Measurements from ENCODE around the gene MCMBP. TPM values are rescaled to one million over a fixed set of nuclear protein-coding genes. Genes with fewer than 3 reads are reported as not detected.

MCMBP gene, protein sequence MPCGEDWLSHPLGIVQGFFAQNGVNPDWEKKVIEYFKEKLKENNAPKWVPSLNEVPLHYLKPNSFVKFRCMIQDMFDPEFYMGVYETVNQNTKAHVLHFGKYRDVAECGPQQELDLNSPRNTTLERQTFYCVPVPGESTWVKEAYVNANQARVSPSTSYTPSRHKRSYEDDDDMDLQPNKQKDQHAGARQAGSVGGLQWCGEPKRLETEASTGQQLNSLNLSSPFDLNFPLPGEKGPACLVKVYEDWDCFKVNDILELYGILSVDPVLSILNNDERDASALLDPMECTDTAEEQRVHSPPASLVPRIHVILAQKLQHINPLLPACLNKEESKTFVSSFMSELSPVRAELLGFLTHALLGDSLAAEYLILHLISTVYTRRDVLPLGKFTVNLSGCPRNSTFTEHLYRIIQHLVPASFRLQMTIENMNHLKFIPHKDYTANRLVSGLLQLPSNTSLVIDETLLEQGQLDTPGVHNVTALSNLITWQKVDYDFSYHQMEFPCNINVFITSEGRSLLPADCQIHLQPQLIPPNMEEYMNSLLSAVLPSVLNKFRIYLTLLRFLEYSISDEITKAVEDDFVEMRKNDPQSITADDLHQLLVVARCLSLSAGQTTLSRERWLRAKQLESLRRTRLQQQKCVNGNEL
- total RNA-seq, result 10 to 100 TPM; 32.3 to 50.2 (median 48.8) TPM
- 46.9 TPM for total RNA-seq (2013)
- 63.0 to 323 (median 107) reads per million in 29 experiments for total RNA-seq

DNA sequence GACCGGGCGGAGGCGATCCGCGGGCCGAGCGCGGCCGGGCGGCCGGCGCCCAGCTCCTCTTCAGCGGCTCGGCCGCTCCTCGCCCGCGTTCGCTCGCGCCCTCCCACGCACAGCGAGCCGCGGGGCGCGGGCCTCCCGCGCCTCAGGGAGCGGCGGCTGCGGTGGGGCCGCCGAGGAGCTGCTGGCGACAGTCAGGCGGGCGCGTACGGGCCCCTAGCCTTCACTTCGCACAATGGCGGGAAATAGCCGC lies at the start of gene MCMBP:
Gene MCMBP, minus strand, starts transcription at position 234 of the 250 bp plus-strand sequence. CDS start 259 bp downstream, outside the sequence.
- H3K4me3 Mint-ChIP-seq, result peak within 1 kb of the TSS; percentile 89 to 91 (median 90)
- H3K36me3 Mint-ChIP-seq, result peaks cover 4% of the 10 kb centered on the region
- Histone ChIP-seq H3K36me3 (ENCODE audit: control insufficient read depth in 2 of 2, extremely low read depth in 1 of 2, insufficient read depth in 1 of 2, low read length in 1 of 2) (no peaks in the 10 kb centered on the region), H3K4me3 (ENCODE audit: control insufficient read depth in 1 of 2, extremely low read depth in 1 of 2, low read length in 1 of 2) (peak within 1 kb of the TSS; percentile 87 to 90), H3K27ac (ENCODE audit: low read length) (peak within 1 kb of the TSS; percentile 85), H3K9me3 (no peaks in the 10 kb centered on the region), H3K27me3 (replicated peaks in 1 of 2; ENCODE audit: control insufficient read depth in 2 of 2, extremely low read depth in 1 of 2, insufficient read depth in 2 of 2, low read length in 1 of 2) (no peaks in the 10 kb centered on the region), H3K4me1 (ENCODE audit: control insufficient read depth in 1 of 2, extremely low read depth in 1 of 2, insufficient read depth in 2 of 2, low read length in 2 of 2) (peaks cover 15 to 32% of the 10 kb centered on the region in 2 experiments)
- no peak for ATAC-seq (replicated peaks in 1 of 4)
- peak in 1 of 35 experiments; percentile 3 for DNase-seq
- H3K27me3 Mint-ChIP-seq, result no peaks in the 10 kb centered on the region
- peaks cover 45 to 50% (median 49%) of the 10 kb centered on the region in 3 donors for H3K4me1 Mint-ChIP-seq
- ChIA-PET CTCF (interaction anchor here (1.1 to 4.4 kb wide), 5 partner anchors 8 to 185 kb away, joined by 3 to 39 read pairs (median 3); partner anchors contain the start of gene SEC23IP (in 1 of the 2)), POLR2A (interaction anchor here (0.5 to 1.7 kb wide), 8 partner anchors 9 to 819 kb away, joined by 3 to 7 read pairs (median 4); partner anchors contain the start of genes INPP5F (in 1 of the 2) and SEC23IP (in 1 of the 2))
- under 1% methylated on average over 42 of the region's 42 CpGs for WGBS (ENCODE audit: insufficient coverage)
- H3K27ac Mint-ChIP-seq, result peak within 1 kb of the TSS; percentile 87 to 92
- H3K9me3 Mint-ChIP-seq, result no peaks in the 10 kb centered on the region

GRCh38 chr10:119919826-119920225 lies 47.2 kb upstream of the MCMBP start:
- POLR2A ChIA-PET, result interaction anchor here in 1 of 2 donors (0.7 kb wide), 1 partner anchor 353 kb away, joined by 3 read pairs; no protein-coding TSS in a partner anchor
- DNase-seq (no peak), ATAC-seq (replicated peaks in 1 of 4) (no peak)
- Histone ChIP-seq H3K27ac (ENCODE audit: low read length) (no peak overlapping the region), H3K9me3 (no peaks in the 10 kb centered on the region), H3K27me3 (replicated peaks in 1 of 2; ENCODE audit: control insufficient read depth in 2 of 2, extremely low read depth in 1 of 2, insufficient read depth in 2 of 2, low read length in 1 of 2) (no peaks in the 10 kb centered on the region), H3K4me3 (ENCODE audit: control insufficient read depth in 1 of 2, extremely low read depth in 1 of 2, low read length in 1 of 2) (no peak overlapping the region), H3K4me1 (ENCODE audit: control insufficient read depth in 1 of 2, extremely low read depth in 1 of 2, insufficient read depth in 2 of 2, low read length in 2 of 2) (no peaks in the 10 kb centered on the region), H3K36me3 (ENCODE audit: control insufficient read depth in 2 of 2, extremely low read depth in 1 of 2, insufficient read depth in 1 of 2, low read length in 1 of 2) (peaks cover 0 to 70% of the 10 kb centered on the region in 2 donors)
- H3K27ac Mint-ChIP-seq, result peak overlapping the region in 1 of 2 donors; percentile 52
- H3K27me3 Mint-ChIP-seq, result no peaks in the 10 kb centered on the region
- H3K4me3 Mint-ChIP-seq, result no peak overlapping the region
- CTCF ChIA-PET, result no interaction called here
- peaks cover 0 to 5% (median 0%) of the 10 kb centered on the region in 3 donors for H3K4me1 Mint-ChIP-seq
- no peaks in the 10 kb centered on the region for H3K9me3 Mint-ChIP-seq
- WGBS (ENCODE audit: insufficient coverage), result no CpG with 5 or more reads among the region's 1 CpG
- H3K36me3 Mint-ChIP-seq, result peaks cover 61% of the 10 kb centered on the region

GRCh38 chr10:119919271-119919670 lies 46.6 kb upstream of the MCMBP start:
- Mint-ChIP-seq H3K36me3 (peaks cover 62% of the 10 kb centered on the region), H3K27me3 (no peaks in the 10 kb centered on the region), H3K4me3 (no peak overlapping the region), H3K4me1 (peaks cover 0 to 5% (median 0%) of the 10 kb centered on the region in 3 donors), H3K27ac (peak overlapping the region in 1 of 2 donors; percentile 25), H3K9me3 (no peaks in the 10 kb centered on the region)
- WGBS (ENCODE audit: insufficient coverage), result 100% methylated on average over 3 of the region's 3 CpGs
- no peak for ATAC-seq (replicated peaks in 1 of 4)
- ChIA-PET CTCF (no interaction called here), POLR2A (interaction anchor here in 1 of 2 donors (0.7 kb wide), 1 partner anchor 353 kb away, joined by 3 read pairs; no protein-coding TSS in a partner anchor)
- H3K4me1 ChIP-seq (ENCODE audit: control insufficient read depth in 1 of 2, extremely low read depth in 1 of 2, insufficient read depth in 2 of 2, low read length in 2 of 2), result no peaks in the 10 kb centered on the region
- no peak overlapping the region for H3K4me3 ChIP-seq (ENCODE audit: control insufficient read depth in 1 of 2, extremely low read depth in 1 of 2, low read length in 1 of 2)
- DNase-seq, result no peak
- no peaks in the 10 kb centered on the region for H3K27me3 ChIP-seq (replicated peaks in 1 of 2; ENCODE audit: control insufficient read depth in 2 of 2, extremely low read depth in 1 of 2, insufficient read depth in 2 of 2, low read length in 1 of 2)
- H3K27ac ChIP-seq (ENCODE audit: low read length), result no peak overlapping the region
- no peaks in the 10 kb centered on the region for H3K9me3 ChIP-seq
- peaks cover 0 to 70% of the 10 kb centered on the region in 2 donors for H3K36me3 ChIP-seq (ENCODE audit: control insufficient read depth in 2 of 2, extremely low read depth in 1 of 2, insufficient read depth in 1 of 2, low read length in 1 of 2)

GRCh38 chr10:119917777-119918176 lies 45.1 kb upstream of the MCMBP start:
- DNase-seq (no peak), ATAC-seq (replicated peaks in 1 of 4) (no peak)
- CTCF ChIA-PET, result no interaction called here
- H3K27me3 Mint-ChIP-seq, result no peaks in the 10 kb centered on the region
- Histone ChIP-seq H3K36me3 (ENCODE audit: control insufficient read depth in 2 of 2, extremely low read depth in 1 of 2, insufficient read depth in 1 of 2, low read length in 1 of 2) (peaks cover 0 to 73% of the 10 kb centered on the region in 2 donors), H3K27me3 (replicated peaks in 1 of 2; ENCODE audit: control insufficient read depth in 2 of 2, extremely low read depth in 1 of 2, insufficient read depth in 2 of 2, low read length in 1 of 2) (no peaks in the 10 kb centered on the region), H3K4me3 (ENCODE audit: control insufficient read depth in 1 of 2, extremely low read depth in 1 of 2, low read length in 1 of 2) (no peak overlapping the region), H3K4me1 (ENCODE audit: control insufficient read depth in 1 of 2, extremely low read depth in 1 of 2, insufficient read depth in 2 of 2, low read length in 2 of 2) (no peaks in the 10 kb centered on the region), H3K9me3 (no peaks in the 10 kb centered on the region), H3K27ac (ENCODE audit: low read length) (no peak overlapping the region)
- peaks cover 0 to 5% (median 1%) of the 10 kb centered on the region in 3 donors for H3K4me1 Mint-ChIP-seq
- POLR2A ChIA-PET, result no interaction called here
- no peak overlapping the region for H3K27ac Mint-ChIP-seq
- no peak overlapping the region for H3K4me3 Mint-ChIP-seq
- no CpG with 5 or more reads among the region's 3 CpGs for WGBS (ENCODE audit: insufficient coverage)
- H3K9me3 Mint-ChIP-seq, result no peaks in the 10 kb centered on the region
- H3K36me3 Mint-ChIP-seq, result peaks cover 59% of the 10 kb centered on the region

DNA sequence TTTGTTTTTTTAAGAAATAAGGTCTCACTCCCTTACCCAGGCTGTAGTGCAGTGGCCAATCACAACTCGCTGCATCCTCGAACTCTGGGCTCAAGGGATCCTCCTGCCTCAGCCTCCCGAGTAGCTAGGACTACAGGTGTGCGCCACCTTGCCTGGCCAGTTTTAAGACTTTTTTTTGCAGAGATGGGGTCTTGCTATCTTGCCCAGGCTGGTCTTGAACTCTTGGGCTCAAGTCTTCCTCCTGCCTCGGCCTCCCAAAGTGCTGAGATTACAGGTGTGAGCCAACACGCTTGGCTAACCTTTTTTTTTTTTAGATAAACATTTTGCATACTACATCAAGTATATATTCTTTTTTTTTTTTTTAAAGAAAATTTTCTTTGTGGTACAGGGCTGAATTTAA lies 38.0 kb upstream of the MCMBP start:
- Mint-ChIP-seq H3K4me1 (peaks cover 0 to 4% (median 0%) of the 10 kb centered on the region in 3 donors), H3K9me3 (no peaks in the 10 kb centered on the region), H3K27me3 (no peaks in the 10 kb centered on the region), H3K27ac (no peak overlapping the region), H3K4me3 (no peak overlapping the region), H3K36me3 (peaks cover 40% of the 10 kb centered on the region)
- no peak overlapping the region for H3K27ac ChIP-seq (ENCODE audit: low read length)
- H3K4me3 ChIP-seq (ENCODE audit: control insufficient read depth in 1 of 2, extremely low read depth in 1 of 2, low read length in 1 of 2), result no peak overlapping the region
- POLR2A ChIA-PET, result interaction anchor here in 1 of 2 donors (0.6 kb wide), 1 partner anchor 523 kb away, joined by 3 read pairs; no protein-coding TSS in a partner anchor
- no peak for DNase-seq
- ATAC-seq (replicated peaks in 1 of 4), result no peak
- peaks cover 0 to 58% of the 10 kb centered on the region in 2 donors for H3K36me3 ChIP-seq (ENCODE audit: control insufficient read depth in 2 of 2, extremely low read depth in 1 of 2, insufficient read depth in 1 of 2, low read length in 1 of 2)
- WGBS (ENCODE audit: insufficient coverage), result 92% methylated on average over 4 of the region's 6 CpGs
- H3K27me3 ChIP-seq (replicated peaks in 1 of 2; ENCODE audit: control insufficient read depth in 2 of 2, extremely low read depth in 1 of 2, insufficient read depth in 2 of 2, low read length in 1 of 2), result no peaks in the 10 kb centered on the region
- H3K9me3 ChIP-seq, result no peaks in the 10 kb centered on the region
- CTCF ChIA-PET, result no interaction called here
- no peaks in the 10 kb centered on the region for H3K4me1 ChIP-seq (ENCODE audit: control insufficient read depth in 1 of 2, extremely low read depth in 1 of 2, insufficient read depth in 2 of 2, low read length in 2 of 2)

GRCh38 chr10:119908166-119908565 lies 35.5 kb upstream of the MCMBP start:
- CTCF ChIA-PET, result interaction anchor here in 1 of 2 donors (0.6 kb wide), 1 partner anchor 358 kb away, joined by 5 read pairs; no protein-coding TSS in a partner anchor
- Mint-ChIP-seq H3K4me1 (peaks cover 0 to 4% (median 0%) of the 10 kb centered on the region in 3 donors), H3K4me3 (no peak overlapping the region), H3K27ac (no peak overlapping the region), H3K36me3 (peaks cover 48% of the 10 kb centered on the region), H3K27me3 (no peaks in the 10 kb centered on the region), H3K9me3 (no peaks in the 10 kb centered on the region)
- DNase-seq, result no peak
- no peak for ATAC-seq (replicated peaks in 1 of 4)
- Histone ChIP-seq H3K4me1 (ENCODE audit: control insufficient read depth in 1 of 2, extremely low read depth in 1 of 2, insufficient read depth in 2 of 2, low read length in 2 of 2) (no peaks in the 10 kb centered on the region), H3K4me3 (ENCODE audit: control insufficient read depth in 1 of 2, extremely low read depth in 1 of 2, low read length in 1 of 2) (no peak overlapping the region), H3K27ac (ENCODE audit: low read length) (no peak overlapping the region), H3K9me3 (no peaks in the 10 kb centered on the region), H3K36me3 (ENCODE audit: control insufficient read depth in 2 of 2, extremely low read depth in 1 of 2, insufficient read depth in 1 of 2, low read length in 1 of 2) (peaks cover 2 to 64% of the 10 kb centered on the region in 2 donors), H3K27me3 (replicated peaks in 1 of 2; ENCODE audit: control insufficient read depth in 2 of 2, extremely low read depth in 1 of 2, insufficient read depth in 2 of 2, low read length in 1 of 2) (no peaks in the 10 kb centered on the region)
- POLR2A ChIA-PET, result no interaction called here

All from T-cell (primary cell).